ENCODE measurements around the gene SUMO4. TPM values are rescaled to one million over a fixed set of nuclear protein-coding genes. Genes with fewer than 3 reads are reported as not detected.

The SUMO4 gene
- total and polyA plus RNA-seq, 10 of the 15 experiments (the other 5 are each of a cell fraction or from before 2014, with no cell fraction given): 0.07 to 5.3 (median 1.0) TPM; not detected in 1

GRCh38 chr6:149363154-149363553 is 36.9 kb upstream of the SUMO4 start:
- no peaks in the 10 kb centered on the region for H3K27me3 ChIP-seq (replicated peaks in 1 of 2; ENCODE audit: control insufficient read depth in 2 of 2, insufficient read depth in 2 of 2, low read length in 1 of 2)
- peaks cover 1 to 7% of the 10 kb centered on the region in 2 experiments; a peak in 3 of 4 replicates for H3K36me3 ChIP-seq (ENCODE audit: control insufficient read depth in 2 of 2, insufficient read depth in 2 of 2, low read length in 1 of 2)
- CTCF ChIA-PET: interaction anchor here (1.4 to 1.7 kb wide), 3 partner anchors 9 to 30 kb away, joined by 3 to 4 read pairs (median 4); no protein-coding TSS in a partner anchor
- POLR2A ChIA-PET: interaction anchor here (0.9 to 1.1 kb wide), 2 partner anchors 11 to 149 kb away, joined by 3 read pairs; no protein-coding TSS in a partner anchor
- intact Hi-C loops (cut with micrococcal nuclease; ENCODE audit: unreplicated experiment) (no loop called here), in situ Hi-C loops (cut with MboI) (no loop called here)
- H3K4me1 ChIP-seq (ENCODE audit: control insufficient read depth, insufficient read depth, low read length): peaks cover 12% of the 10 kb centered on the region; the same call in 1 of the 2 replicates
- TF ChIP-seq RAD51 (IDR thresholded peaks at IDR 0.05) (no peak), ZNF592 (IDR thresholded peaks at IDR 0.05) (no peak), SIX5 (IDR thresholded peaks at IDR 0.05; ENCODE audit: low read depth, low read length, severe bottlenecking) (no peak), BMI1 (IDR thresholded peaks at IDR 0.05; ENCODE audit: borderline replicate concordance) (no peak), ZNF384 (IDR thresholded peaks at IDR 0.05; ENCODE audit: borderline replicate concordance, low read depth, low read length) (no peak), ZNF207 (IDR thresholded peaks at IDR 0.05; ENCODE audit: borderline replicate concordance) (no peak), CEBPZ (IDR thresholded peaks at IDR 0.05; ENCODE audit: low read depth, low read length) (no peak), MYC (IDR thresholded peaks at IDR 0.05; ENCODE audit: insufficient read depth, insufficient read length, insufficient replicate concordance, low read length, severe bottlenecking) (no peak)
- H3K9ac ChIP-seq (ENCODE audit: control insufficient read depth, insufficient read depth, low read length): no peak overlapping the region
- ATAC-seq (no peak), FAIRE-seq (no peak), DNase-seq (ENCODE audit: low read depth, low spot score) (no peak)
- SMC1A ChIA-PET (ENCODE audit: uncharacterized antibody, unreplicated experiment): interaction anchor here (1.0 to 2.1 kb wide), 8 partner anchors 9 to 169 kb away, joined by 3 to 6 read pairs (median 4); no protein-coding TSS in a partner anchor
- H3K9me3 ChIP-seq (replicated peaks; ENCODE audit: control insufficient read depth, insufficient read depth, low read length): no peaks in the 10 kb centered on the region; the same call in 2 of the 3 replicates
- RAD21 ChIA-PET (ENCODE audit: unreplicated experiment): interaction anchor here (1.3 kb wide), 1 partner anchor 36 kb away, joined by 3 read pairs; no protein-coding TSS in a partner anchor
- 95% methylated on average over 1 of the region's 1 CpG for WGBS (ENCODE audit: insufficient coverage, insufficient replicate concordance, low lambda C conversion rate, missing lambda C conversion rate)
- peaks cover 90% of the 10 kb centered on the region for H3K79me2 ChIP-seq (ENCODE audit: control insufficient read depth, insufficient read depth, low read length)
- BruUV-seq (replicated peaks): no TSS peak
- H2AFZ ChIP-seq (ENCODE audit: control insufficient read depth, low read depth, low read length): no peak overlapping the region
- H3K4me3 ChIP-seq: no peak overlapping the region
- H4K20me1 ChIP-seq (ENCODE audit: control insufficient read depth, insufficient read depth): no peaks in the 10 kb centered on the region
- no peak overlapping the region for H3K27ac ChIP-seq (ENCODE audit: control insufficient read depth, insufficient read depth)
- H3K4me2 ChIP-seq (ENCODE audit: control insufficient read depth, insufficient read depth): no peak overlapping the region
